Activated naive CD8-positive, alpha-beta T cell treated with anti-CD3 and anti-CD28 coated beads for 36 hours (primary cell): Measurements from ENCODE around the gene PIK3CD. TPM values are rescaled to one million over a fixed set of nuclear protein-coding genes. Genes with fewer than 3 reads are reported as not detected.

Experiments used
- DNase-seq: peaks from one replicate; pipeline ENCODE4 v3.0.0; 2021
- H3K27ac Mint-ChIP-seq: one replicate; pipeline ENCODE4 v1.8.0; 2022; ENCODE audit warnings: mild to moderate bottlenecking, moderate library complexity, mixed read lengths
- H3K27me3 Mint-ChIP-seq: one replicate; pipeline ENCODE4 v1.8.0; 2022; ENCODE audit warnings: mild to moderate bottlenecking, mixed read lengths
- H3K36me3 Mint-ChIP-seq: one replicate; pipeline ENCODE4 v1.8.0; 2021; ENCODE audit warnings: mild to moderate bottlenecking, mixed read lengths
- H3K4me1 Mint-ChIP-seq: one replicate; pipeline ENCODE4 v1.8.0; 2021; ENCODE audit warnings: mixed read lengths
- H3K4me3 Mint-ChIP-seq: one replicate; pipeline ENCODE4 v1.8.0; 2022; ENCODE audit warnings: mild to moderate bottlenecking, moderate library complexity, mixed read lengths
- H3K9me3 Mint-ChIP-seq: one replicate; pipeline ENCODE4 v1.8.0; 2022; ENCODE audit warnings: mixed read lengths
- total RNA-seq, 2 experiments: library from RNA; stranded (reverse); gene quantifications; one replicate each; pipeline ENCODE4 v1.2.3, GENCODE V29; 2021

PIK3CD gene
- 100 to 1,000 TPM; 131 to 134 TPM for total RNA-seq

DNA sequence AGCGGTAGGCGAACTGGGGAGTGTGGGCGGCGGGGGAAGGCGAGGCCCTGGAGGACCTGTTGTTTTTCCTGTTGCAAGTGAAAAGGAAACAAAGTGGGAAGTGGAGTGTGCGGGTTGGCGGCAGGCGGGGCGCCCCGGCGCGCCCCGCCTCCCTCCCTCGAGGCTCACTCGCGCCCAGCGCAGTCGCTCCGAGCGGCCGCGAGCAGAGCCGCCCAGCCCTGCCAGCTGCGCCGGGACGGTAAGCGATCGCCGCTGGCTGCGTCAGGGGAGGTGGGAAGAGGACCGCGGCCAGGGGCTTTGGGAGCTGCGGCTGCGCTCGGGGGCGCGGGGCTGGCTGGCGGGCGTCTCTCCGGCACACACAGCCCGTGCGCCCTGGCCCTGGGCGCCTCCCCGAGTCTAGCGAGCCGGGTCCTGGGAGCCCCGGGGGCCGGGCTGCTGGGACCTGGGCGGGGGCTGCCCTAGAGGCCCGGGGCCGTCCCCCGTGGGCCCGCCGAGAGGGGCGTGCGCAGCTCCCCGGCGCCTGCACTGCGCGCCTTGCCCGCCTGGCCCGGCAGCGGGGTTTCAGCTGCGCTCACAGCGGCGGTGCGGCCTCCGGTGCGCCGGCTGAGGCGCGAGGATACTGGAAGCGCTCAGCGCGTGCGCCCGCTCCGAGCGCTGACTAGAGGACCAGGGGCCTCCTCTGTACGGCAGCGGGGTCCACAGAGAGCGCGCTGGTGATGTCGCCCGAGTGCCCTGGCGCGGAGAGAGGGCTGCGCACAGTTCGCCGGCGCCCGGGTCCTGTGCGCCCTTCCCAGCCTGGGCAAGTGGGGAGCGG lies at the start of gene PIK3CD:
PIK3CD (plus strand) TSS at position 167 of the 814 bp plus-strand sequence. CDS start 58,725 bp downstream, outside the sequence.
- Mint-ChIP-seq H3K27me3 (no peaks in the 10 kb centered on the region), H3K36me3 (peaks cover 35% of the 10 kb centered on the region), H3K4me1 (peaks cover 58% of the 10 kb centered on the region), H3K9me3 (no peaks in the 10 kb centered on the region), H3K4me3 (peak within 1 kb of the TSS; percentile 100), H3K27ac (peak within 1 kb of the TSS; percentile 99)
- DNase-seq, result peak; percentile 64

DNA sequence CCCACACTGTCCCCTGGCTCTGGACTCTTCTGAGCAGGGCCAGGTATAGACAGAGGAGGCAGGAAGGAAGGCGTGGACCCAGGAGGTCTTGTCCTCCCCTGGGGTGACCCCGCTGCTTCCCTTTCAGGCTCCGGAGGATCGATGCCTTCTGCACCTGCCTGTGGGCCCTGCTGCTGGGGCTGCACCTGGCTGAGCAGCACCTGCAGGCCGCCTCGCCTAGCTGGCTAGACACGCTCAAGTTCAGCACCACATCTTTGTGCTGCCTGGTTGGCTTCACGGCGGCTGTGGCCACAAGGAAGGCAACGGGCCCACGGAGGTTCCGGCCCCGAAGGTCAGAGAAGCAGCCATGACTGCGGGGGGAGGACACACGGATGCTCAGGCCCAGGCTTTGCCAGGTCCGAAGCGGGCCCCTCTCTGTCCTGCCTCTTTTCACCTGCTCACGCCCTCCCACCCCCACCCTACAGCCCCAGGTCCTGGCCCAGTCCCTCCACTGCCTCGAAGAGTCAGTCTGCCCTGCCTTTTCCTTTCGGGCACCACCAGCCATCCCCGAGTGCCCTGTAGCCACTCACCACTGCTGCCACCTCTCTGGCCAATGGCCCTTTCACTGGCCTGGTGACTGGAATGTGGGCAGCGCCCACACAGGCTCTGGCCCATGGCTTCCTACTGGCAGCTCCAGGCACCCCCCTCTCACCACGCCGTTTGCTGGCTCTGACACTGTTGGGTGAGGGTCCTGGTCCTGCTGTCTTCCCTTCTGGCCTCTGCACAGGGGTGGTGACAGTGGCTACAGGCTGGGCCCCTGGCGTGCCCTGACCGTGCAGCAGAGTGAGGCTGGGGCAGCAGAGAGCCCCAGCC lies 49.4 kb upstream of the PIK3CD start:
- DNase-seq, result no peak
- no peaks in the 10 kb centered on the region for H3K9me3 Mint-ChIP-seq
- H3K27me3 Mint-ChIP-seq, result no peaks in the 10 kb centered on the region
- H3K27ac Mint-ChIP-seq, result no peak overlapping the region
- no peaks in the 10 kb centered on the region for H3K4me1 Mint-ChIP-seq
- peaks cover 3% of the 10 kb centered on the region for H3K36me3 Mint-ChIP-seq
- H3K4me3 Mint-ChIP-seq, result no peak overlapping the region

DNA sequence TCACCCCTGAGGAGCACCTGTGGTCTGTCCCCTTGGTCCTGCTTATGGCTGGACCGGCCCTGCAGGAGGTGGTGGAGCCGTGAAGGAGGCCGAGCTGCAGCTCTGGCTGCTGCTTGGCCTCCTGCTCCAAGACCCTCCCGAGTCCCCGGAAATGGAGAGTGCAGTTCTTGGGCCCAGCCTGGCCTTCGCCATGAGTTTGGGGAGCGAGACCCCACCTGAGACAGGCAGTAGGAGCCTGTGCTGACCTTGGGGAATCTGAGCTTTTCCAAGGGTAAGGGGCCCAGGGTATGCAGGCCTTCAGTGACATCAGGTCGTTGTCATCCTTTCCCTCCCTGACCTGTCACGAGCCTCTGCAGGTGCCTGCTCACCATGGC lies 48.8 kb upstream of the PIK3CD start:
- no peak for DNase-seq
- Mint-ChIP-seq H3K27ac (no peak overlapping the region), H3K4me1 (no peaks in the 10 kb centered on the region), H3K27me3 (no peaks in the 10 kb centered on the region), H3K36me3 (peaks cover 3% of the 10 kb centered on the region), H3K4me3 (no peak overlapping the region), H3K9me3 (no peaks in the 10 kb centered on the region)

DNA sequence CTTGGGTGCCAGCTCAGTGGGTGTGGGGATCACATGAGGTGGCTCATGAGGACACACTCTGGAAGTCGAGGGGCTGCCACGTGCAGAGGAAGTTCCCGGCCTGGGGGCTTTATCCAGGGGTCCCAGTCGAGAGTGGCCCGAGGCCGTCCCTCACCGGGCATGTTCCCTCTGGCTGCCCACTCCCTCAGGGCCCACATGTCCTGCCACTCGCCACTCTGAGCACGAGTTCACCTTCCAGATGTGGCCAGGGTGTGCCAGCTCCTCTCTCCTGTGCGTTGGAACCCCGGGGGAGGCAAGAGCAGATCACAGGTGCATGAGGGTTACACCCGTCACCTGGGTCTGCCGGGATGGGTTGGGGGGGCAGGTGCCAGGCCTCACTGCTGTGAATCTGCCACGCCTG lies 48.2 kb upstream of the PIK3CD start:
- Mint-ChIP-seq H3K4me3 (no peak overlapping the region), H3K4me1 (no peaks in the 10 kb centered on the region), H3K36me3 (peaks cover 3% of the 10 kb centered on the region), H3K27me3 (no peaks in the 10 kb centered on the region), H3K27ac (no peak overlapping the region), H3K9me3 (no peaks in the 10 kb centered on the region)
- no peak for DNase-seq

DNA sequence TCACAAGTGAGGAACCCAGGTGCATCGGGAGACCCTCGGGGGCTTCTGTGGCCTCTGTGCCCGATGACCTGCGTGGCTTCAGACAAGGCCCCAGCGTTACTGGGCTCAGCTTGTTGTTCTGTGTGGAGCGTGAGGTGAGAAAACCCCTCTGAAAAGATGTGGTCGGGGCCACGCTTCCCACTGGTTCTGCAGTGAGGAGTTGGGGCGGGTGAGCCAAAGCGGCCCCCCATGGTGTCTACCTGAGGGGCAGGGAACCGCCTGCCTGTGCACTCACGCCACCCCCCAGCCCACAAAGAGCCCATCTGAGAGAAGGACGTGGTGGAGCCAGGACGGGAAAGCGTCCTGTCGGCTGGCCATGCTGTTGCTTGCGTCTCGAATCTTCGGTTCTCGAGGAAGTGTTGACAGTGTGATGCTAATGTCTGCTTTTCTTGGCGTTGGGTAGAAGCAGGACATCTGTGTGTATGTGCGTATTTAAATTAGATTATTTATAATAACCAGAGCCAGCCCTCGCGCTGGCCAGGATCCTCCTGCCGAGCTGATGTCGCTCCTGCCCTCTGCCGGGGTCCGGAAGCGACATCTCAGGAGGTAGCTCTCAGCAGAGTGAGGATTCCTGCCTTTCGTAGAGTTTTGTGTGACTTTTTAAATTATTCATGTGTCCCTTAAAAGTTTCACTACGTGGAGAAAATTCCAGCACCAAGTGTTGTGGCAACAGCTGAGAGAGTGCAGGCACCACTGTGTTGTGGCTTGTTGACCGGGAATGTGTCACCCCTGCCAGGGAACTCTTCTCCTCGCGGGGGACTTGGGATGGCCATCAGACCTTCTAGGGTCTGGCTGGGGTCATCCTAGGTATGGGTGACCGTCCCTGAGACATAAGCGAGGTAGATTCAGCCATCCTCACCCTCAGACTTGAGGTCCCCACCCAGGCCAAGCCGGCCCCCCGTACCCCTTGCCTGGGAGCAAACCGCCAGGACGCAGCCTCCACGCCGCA lies 47.5 kb upstream of the PIK3CD start:
- H3K36me3 Mint-ChIP-seq, result peaks cover 3% of the 10 kb centered on the region
- H3K9me3 Mint-ChIP-seq, result no peaks in the 10 kb centered on the region
- no peak for DNase-seq
- H3K4me3 Mint-ChIP-seq, result no peak overlapping the region
- H3K27me3 Mint-ChIP-seq, result no peaks in the 10 kb centered on the region
- H3K4me1 Mint-ChIP-seq, result no peaks in the 10 kb centered on the region
- no peak overlapping the region for H3K27ac Mint-ChIP-seq

DNA sequence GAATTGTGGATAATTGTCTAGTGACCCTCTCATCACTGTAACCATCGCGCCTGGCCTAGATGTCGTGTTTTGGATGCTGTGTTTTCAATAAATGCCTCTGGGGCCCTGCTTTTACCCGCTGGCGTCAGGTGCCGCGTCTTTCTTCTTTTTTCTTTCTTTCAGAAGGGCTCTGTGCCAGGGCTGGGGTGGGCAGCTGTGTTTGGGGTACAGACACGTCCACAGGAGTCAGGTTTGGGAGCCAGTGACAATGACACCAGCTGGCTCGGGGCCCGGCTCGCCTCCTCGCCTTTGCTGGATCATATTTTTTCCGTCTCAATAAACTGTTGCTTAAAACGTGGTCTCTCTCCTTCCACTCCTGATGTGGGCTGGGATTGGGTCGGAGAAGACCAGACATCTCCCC lies 46.7 kb upstream of the PIK3CD start:
- H3K4me3 Mint-ChIP-seq, result no peak overlapping the region
- peaks cover 3% of the 10 kb centered on the region for H3K36me3 Mint-ChIP-seq
- no peaks in the 10 kb centered on the region for H3K4me1 Mint-ChIP-seq
- H3K27ac Mint-ChIP-seq, result peak overlapping the region; percentile 56
- DNase-seq, result no peak
- no peaks in the 10 kb centered on the region for H3K27me3 Mint-ChIP-seq
- H3K9me3 Mint-ChIP-seq, result no peaks in the 10 kb centered on the region

DNA sequence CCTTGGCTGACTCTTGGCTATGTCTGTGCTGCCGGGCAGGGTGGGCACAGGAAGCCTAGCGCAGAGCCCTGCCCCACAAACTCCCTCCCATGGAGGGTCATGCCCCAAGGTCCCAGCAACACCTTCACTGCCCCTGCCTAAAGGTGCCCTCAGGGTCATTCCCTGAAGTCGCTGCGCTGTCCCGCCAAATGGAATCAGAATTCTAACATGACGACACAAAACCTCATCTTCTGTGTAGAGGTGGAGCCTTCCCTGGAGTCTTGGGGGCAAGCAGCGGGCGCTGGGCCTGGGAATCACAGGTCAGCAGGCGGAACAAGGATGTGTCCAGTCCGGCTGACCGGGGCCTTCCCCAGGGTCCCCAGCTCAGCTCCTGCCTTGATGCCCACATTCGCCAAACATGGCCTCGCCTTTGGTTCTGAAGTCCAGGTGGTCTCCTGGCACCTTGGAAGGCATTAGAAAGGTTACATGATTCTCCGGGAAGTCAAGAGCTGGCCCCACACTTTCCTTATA lies 45.5 kb upstream of the PIK3CD start:
- no peaks in the 10 kb centered on the region for H3K9me3 Mint-ChIP-seq
- peaks cover 6% of the 10 kb centered on the region for H3K36me3 Mint-ChIP-seq
- DNase-seq, result no peak
- no peak overlapping the region for H3K4me3 Mint-ChIP-seq
- no peaks in the 10 kb centered on the region for H3K27me3 Mint-ChIP-seq
- H3K4me1 Mint-ChIP-seq, result no peaks in the 10 kb centered on the region
- no peak overlapping the region for H3K27ac Mint-ChIP-seq

DNA sequence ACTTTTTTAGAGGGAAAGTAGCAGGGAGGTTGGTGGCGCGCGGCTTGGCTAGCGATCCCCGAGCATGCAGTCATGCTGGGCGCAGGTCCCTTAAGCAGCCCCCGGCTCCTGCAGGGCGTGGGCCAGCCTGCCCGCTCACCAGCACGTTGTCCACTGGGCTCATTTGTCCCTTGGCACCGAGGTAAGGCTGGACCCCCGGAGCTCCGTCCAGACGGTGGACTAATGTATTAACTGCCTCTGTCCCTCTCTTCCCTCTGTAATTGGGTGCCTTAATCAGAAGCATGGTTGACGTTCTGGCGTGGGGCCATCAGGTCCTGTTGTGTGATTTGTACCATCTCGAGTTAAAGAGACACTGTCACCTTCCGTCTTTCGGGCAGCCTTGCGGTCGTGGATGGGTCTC lies 45.1 kb upstream of the PIK3CD start:
- Mint-ChIP-seq H3K4me3 (no peak overlapping the region), H3K4me1 (no peaks in the 10 kb centered on the region), H3K27me3 (no peaks in the 10 kb centered on the region), H3K36me3 (peaks cover 9% of the 10 kb centered on the region), H3K27ac (no peak overlapping the region), H3K9me3 (no peaks in the 10 kb centered on the region)
- DNase-seq, result no peak

DNA sequence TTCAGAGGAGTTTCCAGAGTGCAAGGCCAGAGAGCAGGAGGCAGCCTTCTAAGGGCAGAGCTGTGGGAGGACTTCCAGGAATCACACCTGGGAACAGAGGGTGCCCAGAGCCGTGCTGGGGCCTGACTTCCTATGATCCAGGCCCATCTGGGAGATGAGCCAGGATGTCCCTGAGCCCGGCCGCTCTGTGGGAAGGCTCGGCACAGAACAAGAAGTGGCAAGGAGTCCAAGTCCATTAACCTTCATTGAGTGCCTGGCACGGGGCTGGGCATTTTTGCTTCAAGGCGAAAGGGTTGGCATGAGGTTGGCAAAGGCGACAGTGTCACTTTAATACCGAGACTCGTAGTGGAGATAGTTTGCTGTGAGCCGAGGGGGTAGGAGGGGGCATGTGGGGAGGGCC lies 44.6 kb upstream of the PIK3CD start:
- Mint-ChIP-seq H3K9me3 (no peaks in the 10 kb centered on the region), H3K4me1 (no peaks in the 10 kb centered on the region)

DNA sequence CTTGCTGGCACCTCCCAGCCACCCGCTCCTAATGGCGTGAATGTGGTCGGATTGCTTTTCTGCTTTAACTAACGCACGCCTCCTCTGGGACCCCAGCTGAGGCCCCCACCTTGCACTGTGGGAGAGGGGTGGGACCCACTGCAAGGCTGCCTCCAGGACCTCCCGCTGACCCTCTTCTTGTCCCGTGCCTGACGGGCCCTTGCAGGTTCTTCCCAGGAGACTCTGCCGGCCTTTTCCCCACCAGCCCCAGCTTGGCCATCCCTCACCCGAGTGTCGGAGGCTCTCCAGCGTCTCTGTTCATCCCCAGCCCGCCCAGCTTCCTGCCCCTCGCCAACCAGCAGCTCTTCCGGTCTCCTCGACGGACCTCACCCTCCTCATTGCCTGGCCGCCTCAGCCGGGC lies 44.2 kb upstream of the PIK3CD start:
- Mint-ChIP-seq H3K36me3 (peaks cover 10% of the 10 kb centered on the region), H3K27ac (no peak overlapping the region), H3K4me1 (no peaks in the 10 kb centered on the region), H3K4me3 (no peak overlapping the region), H3K27me3 (no peaks in the 10 kb centered on the region), H3K9me3 (no peaks in the 10 kb centered on the region)
- DNase-seq, result no peak

More for the DNA sequence above, 44.6 kb upstream of the PIK3CD start:
- no peaks in the 10 kb centered on the region for H3K27me3 Mint-ChIP-seq
- no peak overlapping the region for H3K27ac Mint-ChIP-seq
- no peak for DNase-seq
- peaks cover 10% of the 10 kb centered on the region for H3K36me3 Mint-ChIP-seq
- no peak overlapping the region for H3K4me3 Mint-ChIP-seq

DNA sequence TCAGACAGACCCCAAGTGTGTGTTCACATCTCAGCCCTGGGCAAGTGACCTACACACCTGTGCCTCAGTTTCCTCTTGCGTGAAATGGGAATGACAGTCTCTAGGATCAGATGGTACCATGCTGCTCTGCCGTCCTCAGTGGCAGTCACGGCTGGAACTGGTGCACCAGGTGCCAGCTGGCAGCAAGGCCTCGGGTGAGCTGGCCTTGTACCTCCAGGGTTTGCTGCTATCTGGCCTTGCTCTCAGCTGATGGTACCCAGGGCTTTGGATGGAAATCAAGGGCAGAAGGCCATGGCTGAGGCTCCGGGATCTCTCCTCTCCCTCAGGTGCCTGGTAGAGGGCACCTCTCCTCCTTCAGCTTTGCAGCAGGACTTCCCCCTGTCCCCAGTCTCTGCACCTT lies 41.5 kb upstream of the PIK3CD start:
- no peak for DNase-seq
- Mint-ChIP-seq H3K36me3 (peaks cover 8% of the 10 kb centered on the region), H3K27me3 (no peaks in the 10 kb centered on the region), H3K9me3 (no peaks in the 10 kb centered on the region), H3K4me3 (no peak overlapping the region), H3K4me1 (no peaks in the 10 kb centered on the region), H3K27ac (no peak overlapping the region)

DNA sequence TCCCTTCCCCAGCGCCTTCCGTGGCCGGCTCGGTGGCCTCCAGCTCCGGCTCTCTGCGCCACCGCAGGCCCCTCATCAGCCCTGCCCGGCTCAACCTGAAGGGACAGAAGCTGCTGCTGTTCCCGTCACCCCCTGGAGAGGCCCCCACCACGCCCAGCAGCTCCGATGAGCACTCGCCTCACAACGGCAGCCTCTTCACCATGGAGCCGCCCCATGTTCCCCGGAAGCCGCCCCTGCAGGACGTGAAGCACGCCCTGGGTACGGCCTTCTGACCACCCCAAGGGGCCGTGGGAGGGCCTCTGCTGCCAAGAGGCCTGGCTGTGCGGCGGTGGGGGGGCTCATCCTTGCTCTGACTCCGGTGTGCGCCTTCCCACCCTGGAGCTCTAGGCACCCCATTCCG lies 41.0 kb upstream of the PIK3CD start:
- no peak for DNase-seq
- H3K36me3 Mint-ChIP-seq, result peaks cover 7% of the 10 kb centered on the region
- no peak overlapping the region for H3K27ac Mint-ChIP-seq
- no peaks in the 10 kb centered on the region for H3K9me3 Mint-ChIP-seq
- no peaks in the 10 kb centered on the region for H3K27me3 Mint-ChIP-seq
- H3K4me3 Mint-ChIP-seq, result no peak overlapping the region
- no peaks in the 10 kb centered on the region for H3K4me1 Mint-ChIP-seq

DNA sequence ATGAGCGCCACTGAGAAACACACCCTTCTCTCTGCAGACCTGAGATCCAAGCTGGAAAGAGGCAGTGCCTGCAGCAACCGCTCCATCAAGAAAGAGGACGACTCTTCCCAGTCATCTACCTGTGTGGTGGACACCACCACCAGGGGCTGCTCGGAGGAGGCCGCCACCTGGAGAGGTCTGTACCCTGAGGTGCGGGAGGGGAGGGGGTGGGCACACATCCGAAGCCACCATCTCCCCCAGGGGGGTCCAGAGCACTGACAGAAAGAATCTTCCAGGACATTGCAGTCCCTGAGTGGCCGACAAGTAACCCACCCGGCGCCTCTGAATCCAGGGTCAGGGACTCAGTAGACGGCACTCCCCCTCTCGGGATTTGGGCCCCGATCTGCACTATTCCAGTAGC lies 39.8 kb upstream of the PIK3CD start:
- H3K36me3 Mint-ChIP-seq, result peaks cover 7% of the 10 kb centered on the region
- no peak overlapping the region for H3K4me3 Mint-ChIP-seq
- no peak overlapping the region for H3K27ac Mint-ChIP-seq
- no peak for DNase-seq
- H3K27me3 Mint-ChIP-seq, result no peaks in the 10 kb centered on the region
- no peaks in the 10 kb centered on the region for H3K4me1 Mint-ChIP-seq
- H3K9me3 Mint-ChIP-seq, result no peaks in the 10 kb centered on the region

DNA sequence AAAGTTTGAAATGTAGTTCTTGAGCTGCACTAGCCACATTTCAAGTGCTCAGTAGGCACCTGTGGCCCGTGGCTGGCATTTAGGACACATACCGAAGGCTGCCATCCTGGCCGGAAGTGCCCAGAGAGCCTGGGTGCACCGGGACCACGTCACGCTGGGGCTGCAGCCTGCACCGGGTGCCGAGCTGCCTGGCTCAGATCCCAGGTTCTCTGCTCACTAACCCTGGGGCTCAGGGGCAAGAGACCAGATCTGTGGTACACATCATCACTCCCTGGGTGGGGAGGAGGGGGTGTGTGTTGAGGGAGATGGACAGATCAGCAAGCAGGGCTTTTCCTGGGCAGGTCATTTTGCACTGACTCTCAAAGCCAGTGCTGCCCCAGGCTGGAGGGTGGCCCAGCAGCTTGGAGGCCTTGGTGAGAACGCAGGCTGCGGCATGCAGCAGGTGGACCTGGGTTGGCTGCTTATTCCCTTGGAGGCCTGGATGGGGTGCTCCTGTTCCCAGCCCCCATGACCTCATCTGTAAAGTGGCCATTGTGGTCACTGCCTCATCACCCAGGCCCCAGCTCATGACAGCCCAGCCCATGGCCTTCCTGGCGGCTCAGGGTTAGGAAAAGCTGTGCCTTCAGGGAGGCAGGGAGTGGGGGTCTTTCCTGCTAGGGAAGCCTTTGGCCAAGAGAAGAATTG lies 39.2 kb upstream of the PIK3CD start:
- H3K4me1 Mint-ChIP-seq, result no peaks in the 10 kb centered on the region
- H3K27me3 Mint-ChIP-seq, result no peaks in the 10 kb centered on the region
- no peak overlapping the region for H3K4me3 Mint-ChIP-seq

More for the DNA sequence above, 39.2 kb upstream of the PIK3CD start:
- no peak overlapping the region for H3K27ac Mint-ChIP-seq
- no peak for DNase-seq
- H3K9me3 Mint-ChIP-seq, result no peaks in the 10 kb centered on the region
- H3K36me3 Mint-ChIP-seq, result peaks cover 7% of the 10 kb centered on the region
